Limb (tissue), 2 donors: ENCODE results near the gene DCTN5.
"Not testable (repeated sequence)": the region's sequence is repeated elsewhere in the genome, so short reads cannot be mapped to it uniquely, and the experiment has no call there.

Source experiments
- DNase-seq, 2 donors: peaks; one replicate each; pipeline ENCODE4 v3.0.0-alpha.2; 2016; ENCODE audit errors: extremely low spot score in 2 of 2

DCTN5 gene

GRCh38 chr16:23640931-23641765, at the start of gene DCTN5, which contains the start of gene PALB2:
TSS of gene DCTN5 (plus strand) at chr16:23641466. CDS start at chr16:23641543, 77 bp downstream.
TSS of gene PALB2 (minus strand) at chr16:23641310. CDS start at chr16:23641157, 153 bp downstream.
- peak; percentile 92 to 97 for DNase-seq

- no peak for DNase-seq
These were observed 47.1 kb upstream of the DCTN5 start for GRCh38 chr16:23594186-23594585.

GRCh38 chr16:23595246-23595950, 45.9 kb upstream of the DCTN5 start:
- DNase-seq, result no peak

GRCh38 chr16:23595951-23596720, 45.1 kb upstream of the DCTN5 start, which contains the start of gene NDUFAB1:
TSS of gene NDUFAB1 (minus strand) at chr16:23596316. CDS start at chr16:23596290, 26 bp downstream.
- peak; percentile 90 to 94 for DNase-seq

- no peak for DNase-seq
These were observed 44.1 kb upstream of the DCTN5 start for GRCh38 chr16:23597003-23597756.

GRCh38 chr16:23607726-23608125, 33.5 kb upstream of the DCTN5 start:
- no peak for DNase-seq

GRCh38 chr16:23608194-23608593, 33.1 kb upstream of the DCTN5 start:
- no peak for DNase-seq

GRCh38 chr16:23609929-23610328, 31.3 kb upstream of the DCTN5 start:
- no peak for DNase-seq

GRCh38 chr16:23610905-23611304, 30.4 kb upstream of the DCTN5 start:
- DNase-seq, result not testable (repeated sequence)

GRCh38 chr16:23611936-23612335, 29.3 kb upstream of the DCTN5 start:
- DNase-seq, result no peak

- no peak for DNase-seq
These were observed 25.5 kb upstream of the DCTN5 start for GRCh38 chr16:23615805-23616204.

GRCh38 chr16:23624092-23624491, 17.2 kb upstream of the DCTN5 start:
- no peak for DNase-seq

GRCh38 chr16:23629516-23629915, 11.8 kb upstream of the DCTN5 start:
- no peak for DNase-seq

- not testable (repeated sequence) for DNase-seq
These were observed 9.4 kb upstream of the DCTN5 start for GRCh38 chr16:23631874-23632273.

- no peak for DNase-seq
These were observed 6.7 kb upstream of the DCTN5 start for GRCh38 chr16:23634461-23635036.

GRCh38 chr16:23635958-23636357, 5.3 kb upstream of the DCTN5 start:
- DNase-seq, result no peak

- DNase-seq, result no peak
These were observed 693 bp upstream of the DCTN5 start for GRCh38 chr16:23640615-23640930.

- DNase-seq, result no peak
These were observed 1.0 kb downstream of the DCTN5 start for GRCh38 chr16:23642246-23642774.

- DNase-seq, result no peak
These were observed 9.6 kb downstream of the DCTN5 start for GRCh38 chr16:23650674-23651416.

- DNase-seq, result no peak
These were observed 10.7 kb downstream of the DCTN5 start for GRCh38 chr16:23651943-23652468.
